ENCODE measurements around the gene PUM2.

PUM2 gene, protein sequence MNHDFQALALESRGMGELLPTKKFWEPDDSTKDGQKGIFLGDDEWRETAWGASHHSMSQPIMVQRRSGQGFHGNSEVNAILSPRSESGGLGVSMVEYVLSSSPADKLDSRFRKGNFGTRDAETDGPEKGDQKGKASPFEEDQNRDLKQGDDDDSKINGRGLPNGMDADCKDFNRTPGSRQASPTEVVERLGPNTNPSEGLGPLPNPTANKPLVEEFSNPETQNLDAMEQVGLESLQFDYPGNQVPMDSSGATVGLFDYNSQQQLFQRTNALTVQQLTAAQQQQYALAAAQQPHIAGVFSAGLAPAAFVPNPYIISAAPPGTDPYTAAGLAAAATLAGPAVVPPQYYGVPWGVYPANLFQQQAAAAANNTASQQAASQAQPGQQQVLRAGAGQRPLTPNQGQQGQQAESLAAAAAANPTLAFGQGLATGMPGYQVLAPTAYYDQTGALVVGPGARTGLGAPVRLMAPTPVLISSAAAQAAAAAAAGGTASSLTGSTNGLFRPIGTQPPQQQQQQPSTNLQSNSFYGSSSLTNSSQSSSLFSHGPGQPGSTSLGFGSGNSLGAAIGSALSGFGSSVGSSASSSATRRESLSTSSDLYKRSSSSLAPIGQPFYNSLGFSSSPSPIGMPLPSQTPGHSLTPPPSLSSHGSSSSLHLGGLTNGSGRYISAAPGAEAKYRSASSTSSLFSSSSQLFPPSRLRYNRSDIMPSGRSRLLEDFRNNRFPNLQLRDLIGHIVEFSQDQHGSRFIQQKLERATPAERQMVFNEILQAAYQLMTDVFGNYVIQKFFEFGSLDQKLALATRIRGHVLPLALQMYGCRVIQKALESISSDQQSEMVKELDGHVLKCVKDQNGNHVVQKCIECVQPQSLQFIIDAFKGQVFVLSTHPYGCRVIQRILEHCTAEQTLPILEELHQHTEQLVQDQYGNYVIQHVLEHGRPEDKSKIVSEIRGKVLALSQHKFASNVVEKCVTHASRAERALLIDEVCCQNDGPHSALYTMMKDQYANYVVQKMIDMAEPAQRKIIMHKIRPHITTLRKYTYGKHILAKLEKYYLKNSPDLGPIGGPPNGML

DNA sequence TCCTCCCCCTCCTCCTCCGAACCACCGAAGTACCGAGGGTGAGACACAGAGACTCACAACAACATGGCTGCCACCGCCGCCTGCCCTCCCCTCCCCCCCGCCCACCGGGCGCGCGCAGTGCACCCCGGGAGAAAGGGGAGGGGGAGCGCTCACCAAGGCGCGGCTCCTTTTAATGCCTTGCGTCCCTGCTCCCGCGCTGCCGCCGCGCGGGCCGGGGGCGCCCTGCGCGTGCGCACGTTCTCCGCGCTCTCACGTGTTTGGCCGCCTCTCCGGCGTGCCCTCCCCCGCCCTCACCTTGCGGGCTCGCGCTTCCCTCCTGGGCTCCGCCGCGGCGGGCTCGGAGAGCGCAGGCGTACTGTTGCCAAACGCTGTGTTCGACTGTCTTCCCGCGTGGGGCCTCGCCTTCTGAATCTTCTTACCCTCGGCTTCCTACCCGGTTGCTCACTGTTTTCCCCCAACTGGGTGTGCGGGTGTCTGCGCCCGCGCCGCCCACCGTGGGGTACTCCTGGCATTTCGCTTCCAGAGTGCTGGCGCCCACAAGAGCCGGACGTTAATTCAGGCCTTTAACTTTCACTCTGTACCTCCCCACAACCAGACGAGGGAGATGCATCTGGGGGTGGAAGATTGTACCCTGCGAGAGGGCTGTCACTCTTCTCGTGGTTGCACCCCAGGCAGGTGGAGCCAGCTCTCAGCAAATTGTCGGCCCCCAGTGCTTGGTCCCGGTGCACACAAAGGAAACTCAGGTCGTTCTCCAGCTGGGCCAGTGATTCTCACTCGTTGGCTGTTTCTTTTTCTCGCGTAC lies at the start of gene PUM2:
PUM2 (minus strand) TSS at position 92 of the 802 bp plus-strand sequence. CDS start 23,484 bp downstream, outside the sequence.
- TF ChIP-seq, protein P1, sequence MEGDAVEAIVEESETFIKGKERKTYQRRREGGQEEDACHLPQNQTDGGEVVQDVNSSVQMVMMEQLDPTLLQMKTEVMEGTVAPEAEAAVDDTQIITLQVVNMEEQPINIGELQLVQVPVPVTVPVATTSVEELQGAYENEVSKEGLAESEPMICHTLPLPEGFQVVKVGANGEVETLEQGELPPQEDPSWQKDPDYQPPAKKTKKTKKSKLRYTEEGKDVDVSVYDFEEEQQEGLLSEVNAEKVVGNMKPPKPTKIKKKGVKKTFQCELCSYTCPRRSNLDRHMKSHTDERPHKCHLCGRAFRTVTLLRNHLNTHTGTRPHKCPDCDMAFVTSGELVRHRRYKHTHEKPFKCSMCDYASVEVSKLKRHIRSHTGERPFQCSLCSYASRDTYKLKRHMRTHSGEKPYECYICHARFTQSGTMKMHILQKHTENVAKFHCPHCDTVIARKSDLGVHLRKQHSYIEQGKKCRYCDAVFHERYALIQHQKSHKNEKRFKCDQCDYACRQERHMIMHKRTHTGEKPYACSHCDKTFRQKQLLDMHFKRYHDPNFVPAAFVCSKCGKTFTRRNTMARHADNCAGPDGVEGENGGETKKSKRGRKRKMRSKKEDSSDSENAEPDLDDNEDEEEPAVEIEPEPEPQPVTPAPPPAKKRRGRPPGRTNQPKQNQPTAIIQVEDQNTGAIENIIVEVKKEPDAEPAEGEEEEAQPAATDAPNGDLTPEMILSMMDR (IDR thresholded peaks at IDR 0.05; ENCODE audit: extremely low read depth, missing control alignments) = no peak
- DNase-seq (ENCODE audit: low spot score) = peak; percentile 97

DNA sequence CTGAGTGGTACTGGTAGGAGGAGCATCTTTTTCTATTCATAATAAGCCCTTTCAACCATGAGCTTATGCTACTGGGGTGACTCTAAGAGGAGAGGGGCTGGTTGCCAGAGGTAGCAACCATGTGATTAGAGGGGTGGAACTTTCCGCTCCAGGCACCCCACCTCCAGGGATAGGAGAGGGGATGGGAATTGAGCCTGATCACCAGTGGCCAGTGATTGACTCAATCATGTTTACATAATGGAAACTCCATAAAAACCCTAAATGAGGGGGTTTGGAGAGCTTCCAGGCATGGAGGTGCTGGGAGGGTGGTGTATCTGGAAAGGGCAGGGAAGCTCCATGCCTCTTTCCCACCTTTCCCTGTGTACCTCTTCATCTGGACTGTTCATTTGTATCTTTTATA lies 49.7 kb upstream of the PUM2 start:
- TF ChIP-seq, protein P1 (IDR thresholded peaks at IDR 0.05; ENCODE audit: extremely low read depth, missing control alignments) = no peak
- DNase-seq (ENCODE audit: low spot score) = no peak

DNA sequence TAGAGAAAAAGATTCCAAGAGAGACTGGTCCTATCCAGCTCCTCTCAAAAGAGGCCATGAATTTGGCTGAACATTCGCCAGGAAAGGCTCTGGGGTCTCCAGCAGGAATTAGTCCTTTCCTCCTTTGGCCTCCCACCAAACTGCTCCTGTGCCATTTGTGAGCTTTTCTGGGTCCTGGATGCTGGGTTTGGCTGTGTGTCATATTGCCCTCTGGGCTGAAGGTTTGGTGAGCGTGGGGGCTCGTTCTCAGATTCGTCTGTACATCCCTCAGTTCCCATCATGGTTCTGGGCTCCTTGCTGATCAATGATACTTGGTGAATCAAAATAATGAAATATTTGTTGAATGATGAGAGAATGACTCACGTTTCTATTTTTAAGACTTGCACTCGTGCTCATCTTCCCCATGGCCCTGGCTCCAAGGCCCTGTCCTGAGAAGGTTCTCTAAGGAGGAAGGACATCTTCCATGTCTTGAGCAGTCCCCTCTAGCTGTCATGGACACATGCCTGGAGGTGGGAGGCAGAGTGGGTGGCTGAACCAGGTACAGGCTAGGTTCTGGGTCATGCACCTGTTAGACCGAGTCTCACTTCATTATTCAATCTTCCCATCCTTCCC lies 48.4 kb upstream of the PUM2 start:
- no peak for DNase-seq (ENCODE audit: low spot score)
- TF ChIP-seq, protein P1 (IDR thresholded peaks at IDR 0.05; ENCODE audit: extremely low read depth, missing control alignments) = no peak

DNA sequence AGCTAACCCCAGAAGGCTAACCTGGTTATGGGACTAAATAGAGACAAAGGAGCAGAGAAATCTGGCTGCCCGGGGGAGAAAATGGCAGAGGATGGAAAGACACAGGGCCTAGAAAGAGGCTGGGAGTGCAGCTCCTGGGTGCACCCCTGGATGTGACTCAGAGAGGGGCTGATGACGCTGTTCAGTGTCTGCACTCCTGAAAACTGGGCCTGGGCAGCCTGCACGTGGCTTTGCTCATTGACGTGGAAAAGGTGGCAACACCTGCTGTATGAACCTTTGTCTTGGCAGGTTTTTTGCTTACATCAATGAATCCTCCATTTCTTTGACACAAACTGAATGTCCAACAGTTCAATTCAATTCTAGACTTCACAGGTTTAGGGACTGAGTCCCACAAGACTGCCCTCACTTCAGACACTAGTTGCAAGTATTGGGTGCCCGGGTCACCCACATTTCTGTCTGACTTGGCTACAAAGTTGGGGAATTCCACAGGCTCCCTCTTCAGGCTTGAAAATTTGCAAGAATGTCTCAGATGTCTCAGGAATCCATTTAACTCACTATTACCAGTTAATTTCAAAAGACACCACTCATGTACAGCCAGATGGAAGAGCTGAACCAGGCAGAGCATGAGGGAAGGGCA lies 47.3 kb upstream of the PUM2 start:
- no peak for DNase-seq (ENCODE audit: low spot score)
- TF ChIP-seq, protein P1 (IDR thresholded peaks at IDR 0.05; ENCODE audit: extremely low read depth, missing control alignments) = no peak

DNA sequence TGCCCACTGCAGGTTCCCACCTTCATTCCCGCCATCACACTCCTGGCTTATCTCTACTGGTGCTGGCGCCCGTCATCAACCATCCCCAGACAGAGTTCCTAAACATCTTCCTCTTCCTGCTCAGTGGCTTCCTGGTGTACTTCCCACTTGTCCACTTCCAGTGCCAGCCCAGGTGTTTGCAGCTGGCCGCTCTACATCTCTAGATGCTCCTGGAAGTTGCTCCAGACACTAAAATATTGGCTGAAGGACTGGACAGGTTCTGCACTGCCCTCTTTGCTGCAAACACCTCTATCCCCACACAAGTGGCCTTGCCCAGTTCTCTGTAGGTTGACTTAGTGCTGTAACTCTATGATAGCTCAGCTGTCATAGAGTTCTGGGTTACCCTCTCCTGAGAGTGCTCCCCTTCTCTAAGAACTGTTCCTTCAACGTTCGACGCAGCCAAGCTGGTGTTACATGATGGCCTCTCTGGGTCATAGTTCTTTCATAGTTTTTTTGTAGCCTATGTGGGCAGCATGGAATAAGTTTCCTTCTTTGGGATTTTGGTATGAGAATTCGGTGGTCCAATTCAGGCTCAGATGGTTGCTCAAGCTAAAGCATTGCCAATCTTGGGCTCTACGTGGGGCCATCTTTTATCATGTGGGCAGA lies 45.8 kb upstream of the PUM2 start:
- DNase-seq (ENCODE audit: low spot score) = no peak
- TF ChIP-seq, protein P1 (IDR thresholded peaks at IDR 0.05; ENCODE audit: extremely low read depth, missing control alignments) = no peak

DNA sequence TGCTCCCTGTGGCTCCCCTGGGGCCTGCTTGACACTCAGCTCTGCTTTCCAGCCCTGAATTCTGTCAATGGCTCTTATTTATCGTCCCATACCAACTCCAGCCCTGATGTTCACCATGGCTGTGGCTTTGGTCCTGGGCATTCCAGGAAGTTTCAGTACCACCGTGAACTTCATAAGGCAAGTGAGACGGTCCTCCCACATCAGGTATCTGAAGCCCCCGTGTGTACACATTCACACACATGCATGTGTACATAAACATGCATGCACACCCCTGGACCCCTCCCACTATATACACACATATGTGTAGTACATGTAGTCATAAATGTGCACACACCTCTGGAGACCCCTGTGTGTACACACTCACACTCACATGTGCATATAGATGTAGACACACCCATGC lies 43.3 kb upstream of the PUM2 start:
- TF ChIP-seq, protein P1 (IDR thresholded peaks at IDR 0.05; ENCODE audit: extremely low read depth, missing control alignments) = no peak
- DNase-seq (ENCODE audit: low spot score) = no peak
